GM21390 (cell line): Measurements from ENCODE around the gene MRPL12.

Source experiments
- ATAC-seq: cut with Tn5 transposase; IDR thresholded peaks from one replicate; pipeline ENCODE4 v1.9.1; 2021; ENCODE audit not compliant: unreplicated experiment

The MRPL12 gene

GRCh38 chr17:81682565-81683207, 20.5 kb upstream of the MRPL12 start:
- no peak for ATAC-seq

- ATAC-seq: peak; percentile 1
Observed at GRCh38 chr17:81683208-81683583, 20.0 kb upstream of the MRPL12 start.

- ATAC-seq: peak; percentile 91
Observed at GRCh38 chr17:81683584-81684441, 19.4 kb upstream of the MRPL12 start, which contains the start of the genes ARL16 and HGS. Gene ARL16, minus strand, starts transcription at chr17:81683797. Its CDS starts 44 bp downstream, at chr17:81683753. Gene HGS, plus strand, starts transcription at chr17:81684011. Its CDS starts 56 bp downstream, at chr17:81684067.

GRCh38 chr17:81684442-81684911, 18.7 kb upstream of the MRPL12 start:
- ATAC-seq: no peak

GRCh38 chr17:81685108-81685507, 18.1 kb upstream of the MRPL12 start:
- no peak for ATAC-seq

- ATAC-seq: no peak
Observed at GRCh38 chr17:81686614-81687013, 16.6 kb upstream of the MRPL12 start.

- ATAC-seq: no peak
Observed at GRCh38 chr17:81687770-81688541, 15.2 kb upstream of the MRPL12 start.

GRCh38 chr17:81688616-81689015, 14.6 kb upstream of the MRPL12 start:
- no peak for ATAC-seq

- ATAC-seq: no peak
Observed at GRCh38 chr17:81690066-81690465, 13.1 kb upstream of the MRPL12 start.

- ATAC-seq: no peak
Observed at GRCh38 chr17:81690549-81690948, 12.6 kb upstream of the MRPL12 start.

GRCh38 chr17:81691196-81691595, 12.0 kb upstream of the MRPL12 start:
- ATAC-seq: no peak

- no peak for ATAC-seq
Observed at GRCh38 chr17:81691608-81692007, 11.6 kb upstream of the MRPL12 start.

GRCh38 chr17:81693509-81694210, 9.5 kb upstream of the MRPL12 start:
- no peak for ATAC-seq

- ATAC-seq: no peak
Observed at GRCh38 chr17:81694810-81695209, 8.4 kb upstream of the MRPL12 start.

GRCh38 chr17:81695211-81695610, 8.0 kb upstream of the MRPL12 start:
- no peak for ATAC-seq

- ATAC-seq: no peak
Observed at GRCh38 chr17:81695801-81696200, 7.4 kb upstream of the MRPL12 start.

- no peak for ATAC-seq
Observed at GRCh38 chr17:81696218-81696941, 6.8 kb upstream of the MRPL12 start.

GRCh38 chr17:81697261-81698044, 5.7 kb upstream of the MRPL12 start:
- ATAC-seq: no peak
